Peyer's patch (tissue), 4 donors: Measurements from ENCODE around the gene RBM39. TPM values are rescaled to one million over a fixed set of nuclear protein-coding genes. Genes with fewer than 3 reads are reported as not detected.

ENCODE experiments used
- DNase-seq, 3 donors: peaks; one replicate each; pipeline ENCODE4 v3.0.0-alpha.2; 2017 to 2019
- H3K27ac ChIP-seq, 4 donors: fragments of 200-600 bp; sonication (generic); one replicate each; pipeline ENCODE4 v1.5.1; 2016 to 2019
- H3K27me3 ChIP-seq, 2 donors: fragments of 200-600 bp; sonication (generic); one replicate each; pipeline ENCODE4 v1.5.1; 2019
- H3K36me3 ChIP-seq, 3 donors: fragments of 200-600 bp; sonication (generic); one replicate each; pipeline ENCODE4 v1.5.1; 2016 to 2019
- H3K4me1 ChIP-seq, 4 donors: fragments of 200-600 bp; sonication (generic); one replicate each; pipeline ENCODE4 v1.5.1; 2016 to 2019
- H3K4me3 ChIP-seq, 4 donors: fragments of 200-600 bp; sonication (generic); 1 replicate in 3 of 4; 2 replicates in 1 of 4; pipeline ENCODE4 v1.5.1; 2016 to 2019; ENCODE audit warnings: mild to moderate bottlenecking in 1 of 4
- H3K9me3 ChIP-seq, 4 donors: fragments of 200-600 bp; sonication (generic); one replicate each; pipeline ENCODE4 v1.5.1; 2016 to 2019; ENCODE audit warnings: mild to moderate bottlenecking in 1 of 4
- POLR2A ChIP-seq, 2 donors: fragments of 450-650 bp; IDR thresholded peaks; one replicate each; pipeline ENCODE4 v1.5.1; 2017; ENCODE audit warnings: antibody characterized with exemption in 2 of 2, mild to moderate bottlenecking in 2 of 2, moderate library complexity in 2 of 2
- total RNA-seq, 4 donors: library from RNA; depleted of rRNA; stranded (reverse); fragments of >200 nt; gene quantifications; one replicate each; pipeline ENCODE4 v1.1.0, GENCODE V29; 2016
- TF ChIP-seq, protein P1 (sequence below), 6 experiments: fragments of 450-650 bp in 4 of 6; fragments of 200-600 bp in 2 of 6; sonication (generic) in 1 of 6; IDR thresholded peaks; one replicate each; pipeline ENCODE4 v1.5.1; 2017 to 2019; ENCODE audit warnings: antibody characterized with exemption in 6 of 6, mild to moderate bottlenecking in 3 of 6, moderate library complexity in 1 of 6

Gene RBM39
- total RNA-seq, 4 donors from 2014 or later, result 347 to 1,133 (median 466) TPM

DNA sequence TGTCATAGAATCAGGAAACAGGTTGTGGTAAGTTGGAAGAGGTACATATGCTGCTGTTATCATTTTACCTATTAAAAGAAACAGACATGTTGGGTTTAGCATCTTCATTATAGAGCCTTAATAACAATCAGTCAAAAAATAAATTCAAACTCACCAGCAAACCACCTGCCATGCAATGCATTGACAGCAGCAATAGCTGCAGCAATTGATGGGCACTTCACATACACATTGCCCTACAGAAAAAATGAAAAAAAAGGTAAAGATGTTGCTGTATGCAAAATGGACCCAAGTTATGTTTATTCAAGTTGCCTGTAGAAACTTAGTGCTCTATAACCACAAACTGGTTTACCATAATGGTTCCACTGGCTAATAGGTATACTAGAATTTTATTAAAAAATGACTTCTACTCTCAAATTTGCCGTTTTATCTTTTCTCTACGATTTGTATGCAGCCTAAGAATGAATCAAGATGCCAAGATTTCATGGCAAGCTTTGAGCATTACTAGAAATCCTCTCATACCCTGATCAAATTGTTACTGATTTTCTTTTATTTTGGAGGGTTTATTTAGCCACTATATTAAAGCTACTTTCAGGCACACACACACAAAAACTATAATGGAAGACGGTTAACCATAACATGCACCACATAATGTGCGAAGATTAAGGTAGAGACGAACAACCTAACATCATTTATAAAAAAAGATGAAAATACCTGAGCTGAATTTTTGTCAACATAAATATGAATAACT, 37.4 kb downstream of the RBM39 start:
- Histone ChIP-seq H3K36me3 (peaks cover 0 to 87% (median 2%) of the 10 kb centered on the region in 3 donors), H3K4me1 (peaks cover 0 to 9% (median 2%) of the 10 kb centered on the region in 4 donors), H3K9me3 (no peaks in the 10 kb centered on the region), H3K27me3 (no peaks in the 10 kb centered on the region), H3K4me3 (no peak overlapping the region), H3K27ac (no peak overlapping the region)
- DNase-seq, result no peak
- TF ChIP-seq POLR2A (IDR thresholded peaks at IDR 0.05), result no peak
- TF ChIP-seq, protein P1, sequence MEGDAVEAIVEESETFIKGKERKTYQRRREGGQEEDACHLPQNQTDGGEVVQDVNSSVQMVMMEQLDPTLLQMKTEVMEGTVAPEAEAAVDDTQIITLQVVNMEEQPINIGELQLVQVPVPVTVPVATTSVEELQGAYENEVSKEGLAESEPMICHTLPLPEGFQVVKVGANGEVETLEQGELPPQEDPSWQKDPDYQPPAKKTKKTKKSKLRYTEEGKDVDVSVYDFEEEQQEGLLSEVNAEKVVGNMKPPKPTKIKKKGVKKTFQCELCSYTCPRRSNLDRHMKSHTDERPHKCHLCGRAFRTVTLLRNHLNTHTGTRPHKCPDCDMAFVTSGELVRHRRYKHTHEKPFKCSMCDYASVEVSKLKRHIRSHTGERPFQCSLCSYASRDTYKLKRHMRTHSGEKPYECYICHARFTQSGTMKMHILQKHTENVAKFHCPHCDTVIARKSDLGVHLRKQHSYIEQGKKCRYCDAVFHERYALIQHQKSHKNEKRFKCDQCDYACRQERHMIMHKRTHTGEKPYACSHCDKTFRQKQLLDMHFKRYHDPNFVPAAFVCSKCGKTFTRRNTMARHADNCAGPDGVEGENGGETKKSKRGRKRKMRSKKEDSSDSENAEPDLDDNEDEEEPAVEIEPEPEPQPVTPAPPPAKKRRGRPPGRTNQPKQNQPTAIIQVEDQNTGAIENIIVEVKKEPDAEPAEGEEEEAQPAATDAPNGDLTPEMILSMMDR (IDR thresholded peaks at IDR 0.05), result no peak

- H3K36me3 ChIP-seq, result peaks cover 0 to 70% (median 2%) of the 10 kb centered on the region in 3 donors
- no peak overlapping the region for H3K4me3 ChIP-seq
- no peak for DNase-seq
- no peak for TF ChIP-seq POLR2A (IDR thresholded peaks at IDR 0.05)
- TF ChIP-seq, protein P1 (IDR thresholded peaks at IDR 0.05), result no peak
- H3K4me1 ChIP-seq, result peaks cover 0 to 13% (median 2%) of the 10 kb centered on the region in 4 donors
- H3K27ac ChIP-seq, result no peak overlapping the region
- H3K27me3 ChIP-seq, result no peaks in the 10 kb centered on the region
- no peaks in the 10 kb centered on the region for H3K9me3 ChIP-seq
Observed at GRCh38 chr20:35702824-35703695, 39.0 kb downstream of the RBM39 start.

DNA sequence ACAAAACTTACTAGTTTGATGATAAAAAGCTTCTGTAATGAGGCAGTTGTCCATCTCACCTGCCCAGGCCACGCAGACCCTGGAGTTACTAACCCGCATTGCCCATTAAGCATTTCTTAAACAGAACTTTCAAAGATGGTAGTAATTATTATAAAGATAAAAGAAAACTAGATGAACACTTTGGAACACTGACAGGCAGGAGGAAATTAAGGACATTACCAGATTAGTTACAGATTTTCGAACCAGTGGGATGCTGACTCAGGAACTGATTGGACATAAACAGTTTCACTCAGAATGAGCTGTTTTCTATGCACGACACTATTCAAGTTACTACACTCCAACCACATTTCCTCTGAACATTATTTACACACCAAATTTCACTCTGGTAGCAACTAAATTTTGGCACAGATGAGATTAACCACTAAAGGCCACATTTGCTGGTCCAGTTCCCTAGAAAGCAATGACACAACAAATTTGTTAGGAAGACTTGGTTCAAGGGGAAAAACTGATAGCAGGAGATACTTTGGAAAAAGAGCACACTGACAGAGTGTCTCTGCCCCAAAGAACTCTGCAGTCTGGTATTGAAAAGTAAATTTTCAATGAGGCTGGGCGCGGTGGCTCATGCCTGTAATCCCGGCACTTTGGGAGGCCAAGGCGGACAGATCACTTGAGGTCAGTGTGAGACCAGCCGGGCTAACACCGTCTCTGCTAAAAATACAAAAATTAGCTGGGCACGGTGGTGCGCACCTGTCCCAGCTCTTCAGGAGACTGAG, 39.8 kb downstream of the RBM39 start:
- Histone ChIP-seq H3K9me3 (no peaks in the 10 kb centered on the region), H3K27ac (no peak overlapping the region), H3K27me3 (no peaks in the 10 kb centered on the region), H3K4me1 (peaks cover 0 to 17% (median 2%) of the 10 kb centered on the region in 4 donors), H3K4me3 (no peak overlapping the region), H3K36me3 (peaks cover 0 to 62% (median 2%) of the 10 kb centered on the region in 3 donors)
- no peak for DNase-seq
- TF ChIP-seq POLR2A (IDR thresholded peaks at IDR 0.05), result no peak
- TF ChIP-seq, protein P1 (IDR thresholded peaks at IDR 0.05), result no peak

DNA sequence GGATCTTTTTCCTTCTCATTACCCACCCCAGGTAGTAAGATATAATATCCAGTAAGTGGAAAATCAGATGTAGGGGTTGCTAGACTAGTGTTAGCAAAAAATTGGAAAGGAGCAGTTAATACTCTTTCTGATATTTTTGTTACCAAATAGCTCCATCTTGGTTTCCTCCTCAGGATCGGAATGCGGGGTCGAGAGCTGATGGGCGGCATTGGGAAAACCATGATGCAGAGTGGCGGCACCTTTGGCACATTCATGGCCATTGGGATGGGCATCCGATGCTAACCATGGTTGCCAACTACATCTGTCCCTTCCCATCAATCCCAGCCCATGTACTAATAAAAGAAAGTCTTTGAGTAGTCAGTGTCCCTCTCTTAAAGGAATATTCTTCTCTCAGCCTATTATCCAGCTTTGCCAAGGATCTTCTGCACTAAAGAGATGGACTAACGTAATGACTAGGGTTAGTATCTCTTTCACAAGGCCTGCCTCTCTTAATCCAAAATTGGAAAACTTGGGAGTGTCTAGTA, 41.4 kb downstream of the RBM39 start:
- H3K27me3 ChIP-seq, result no peaks in the 10 kb centered on the region
- peaks cover 0 to 55% (median 2%) of the 10 kb centered on the region in 3 donors for H3K36me3 ChIP-seq
- DNase-seq, result no peak
- peaks cover 0 to 17% (median 2%) of the 10 kb centered on the region in 4 donors for H3K4me1 ChIP-seq
- no peaks in the 10 kb centered on the region for H3K9me3 ChIP-seq
- TF ChIP-seq, protein P1 (IDR thresholded peaks at IDR 0.05), result no peak
- no peak for TF ChIP-seq POLR2A (IDR thresholded peaks at IDR 0.05)
- peak overlapping the region in 2 of 4 donors; percentile 88 to 91 for H3K27ac ChIP-seq
- H3K4me3 ChIP-seq, result peak overlapping the region in 1 of 4 donors; percentile 95
